ENCODE data around the gene PLXNB2.

DNA sequence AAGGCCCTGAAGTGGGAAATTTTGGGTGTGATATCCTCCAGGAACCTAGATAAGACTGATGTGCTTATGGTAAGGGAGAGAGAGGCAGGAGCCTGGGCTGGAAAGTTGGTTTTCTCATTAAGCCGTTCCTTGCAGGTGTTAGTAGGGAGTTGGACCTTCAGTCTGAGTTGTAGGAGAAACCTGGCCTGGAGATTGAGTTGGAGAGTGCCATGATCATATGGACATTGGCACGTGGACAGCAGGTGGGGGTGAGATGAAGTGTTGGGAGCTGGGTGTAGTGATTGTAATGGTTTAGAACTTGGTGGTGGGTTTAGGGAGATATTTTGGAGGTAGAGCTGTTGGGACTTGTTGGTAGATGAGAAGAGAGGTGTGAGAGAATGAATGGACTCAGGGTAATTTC, 40.6 kb upstream of the PLXNB2 start:
- TF ChIP-seq POLR2A (IDR thresholded peaks at IDR 0.05): no peak
- TF ChIP-seq, protein P1, sequence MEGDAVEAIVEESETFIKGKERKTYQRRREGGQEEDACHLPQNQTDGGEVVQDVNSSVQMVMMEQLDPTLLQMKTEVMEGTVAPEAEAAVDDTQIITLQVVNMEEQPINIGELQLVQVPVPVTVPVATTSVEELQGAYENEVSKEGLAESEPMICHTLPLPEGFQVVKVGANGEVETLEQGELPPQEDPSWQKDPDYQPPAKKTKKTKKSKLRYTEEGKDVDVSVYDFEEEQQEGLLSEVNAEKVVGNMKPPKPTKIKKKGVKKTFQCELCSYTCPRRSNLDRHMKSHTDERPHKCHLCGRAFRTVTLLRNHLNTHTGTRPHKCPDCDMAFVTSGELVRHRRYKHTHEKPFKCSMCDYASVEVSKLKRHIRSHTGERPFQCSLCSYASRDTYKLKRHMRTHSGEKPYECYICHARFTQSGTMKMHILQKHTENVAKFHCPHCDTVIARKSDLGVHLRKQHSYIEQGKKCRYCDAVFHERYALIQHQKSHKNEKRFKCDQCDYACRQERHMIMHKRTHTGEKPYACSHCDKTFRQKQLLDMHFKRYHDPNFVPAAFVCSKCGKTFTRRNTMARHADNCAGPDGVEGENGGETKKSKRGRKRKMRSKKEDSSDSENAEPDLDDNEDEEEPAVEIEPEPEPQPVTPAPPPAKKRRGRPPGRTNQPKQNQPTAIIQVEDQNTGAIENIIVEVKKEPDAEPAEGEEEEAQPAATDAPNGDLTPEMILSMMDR (IDR thresholded peaks at IDR 0.05): no peak
